SK-N-SH (cell line): Measurements from ENCODE around the gene MUC12. TPM values are rescaled to one million over a fixed set of nuclear protein-coding genes. Genes with fewer than 3 reads are reported as not detected.
"Not testable (repeated sequence)": the region's sequence is repeated elsewhere in the genome, so short reads cannot be mapped to it uniquely, and the experiment has no call there.

Experiments used
- CTCF ChIA-PET: fragments of 300-600, 350-600 bp; formaldehyde crosslinking; extraction: SDS; loops from one replicate; lab custom pipeline; 2021; lab: Yijun Ruan, JAX
- POLR2A ChIA-PET: fragments of 350-600 bp; sonication (Branson Sonifier 250); formaldehyde crosslinking; extraction: SDS; loops from one replicate; lab custom pipeline; 2020; ENCODE audit warnings: antibody characterized with exemption, inconsistent platforms; lab: Yijun Ruan, JAX
- DNase-seq: peaks from one replicate; pipeline ENCODE4 v3.0.0; 2012
- H2AFZ ChIP-seq: fragments of 200-600 bp; sonication (generic); 2 replicates; pipeline ENCODE4 v1.8.1; 2016; ENCODE audit warnings: antibody characterized with exemption, mild to moderate bottlenecking, low read depth
- H3F3A ChIP-seq: fragments of 200-600 bp; sonication (generic); replicated peaks from 2 replicates; pipeline ENCODE3; 2016; ENCODE audit warnings: antibody characterized with exemption, mild to moderate bottlenecking; ENCODE audit not compliant: insufficient read depth
- H3K27ac ChIP-seq, 2 experiments: fragments of 200-500 bp in 1 of 2; fragments of 200-600 bp in 1 of 2; sonication (Bioruptor generic) in 1 of 2; sonication (generic), shearing (Covaris generic) in 1 of 2; 2 replicates each; pipeline versions ENCODE4 v1.5.1 to v1.6.1; 2014 to 2016; ENCODE audit warnings: low read depth in 2 of 2, inconsistent platforms in 1 of 2, low read length in 1 of 2, mild to moderate bottlenecking in 1 of 2, mixed read lengths in 1 of 2
- H3K27me3 ChIP-seq: fragments of 200-600 bp; sonication (generic), shearing (Covaris generic); 2 replicates; pipeline ENCODE4 v1.6.1; 2016; ENCODE audit warnings: mixed run types; ENCODE audit not compliant: insufficient read depth
- H3K36me3 ChIP-seq, 2 experiments: fragments of 200-500 bp in 1 of 2; fragments of 200-600 bp in 1 of 2; sonication (Bioruptor generic) in 1 of 2; sonication (generic) in 1 of 2; replicated peaks in 1 of 2; 2 replicates each; pipeline versions ENCODE3 to v1.5.1; 2014 to 2016; ENCODE audit warnings: low read length in 1 of 2, mild to moderate bottlenecking in 1 of 2; ENCODE audit not compliant: insufficient read depth in 2 of 2, control insufficient read depth in 1 of 2
- H3K4me1 ChIP-seq, 2 experiments: fragments of 200-500 bp in 1 of 2; fragments of 200-600 bp in 1 of 2; sonication (Bioruptor generic) in 1 of 2; sonication (generic), shearing (Covaris generic) in 1 of 2; 2 replicates each; pipeline versions ENCODE4 v1.5.1 to v1.6.1; 2014 to 2016; ENCODE audit warnings: low read depth in 1 of 2, low read length in 1 of 2, mixed run types in 1 of 2; ENCODE audit not compliant: insufficient read depth in 2 of 2, control insufficient read depth in 1 of 2
- H3K4me2 ChIP-seq: fragments of 200-600 bp; sonication (generic), shearing (Covaris generic); 2 replicates; pipeline ENCODE4 v1.6.1; 2017; ENCODE audit warnings: mixed run types
- H3K4me3 ChIP-seq, 2 experiments: fragments of 200-500 bp in 1 of 2; fragments of 200-600 bp in 1 of 2; sonication (Bioruptor generic) in 1 of 2; sonication (generic), shearing (Covaris generic) in 1 of 2; 2 replicates each; pipeline versions ENCODE4 v1.5.1 to v1.8.1; 2014 to 2016; ENCODE audit warnings: low read depth in 2 of 2, inconsistent platforms in 1 of 2, low read length in 1 of 2, mild to moderate bottlenecking in 1 of 2, mixed read lengths in 1 of 2, moderate library complexity in 1 of 2
- H3K79me2 ChIP-seq: fragments of 200-600 bp; sonication (generic); 2 replicates; pipeline ENCODE4 v1.8.1; 2017; ENCODE audit warnings: mild to moderate bottlenecking; ENCODE audit not compliant: insufficient read depth
- H3K9ac ChIP-seq: fragments of 200-600 bp; sonication (generic); 2 replicates; pipeline ENCODE4 v1.6.1; 2017; ENCODE audit warnings: mixed run types
- H3K9me2 ChIP-seq: fragments of 200-600 bp; sonication (generic); 2 replicates; pipeline ENCODE4 v1.6.1; 2017; ENCODE audit warnings: mixed run types
- H3K9me3 ChIP-seq: fragments of 200-600 bp; sonication (generic); 2 replicates; pipeline ENCODE4 v1.6.1; 2017; ENCODE audit warnings: mixed run types, mild to moderate bottlenecking, moderate library complexity
- H4K20me1 ChIP-seq: fragments of 200-600 bp; sonication (generic); 2 replicates; pipeline ENCODE4 v1.6.1; 2017; ENCODE audit warnings: mild to moderate bottlenecking, mixed run types; ENCODE audit not compliant: insufficient read depth
- EZH2phosphoT487 ChIP-seq: fragments of 200-600 bp; sonication (generic); IDR thresholded peaks from 2 replicates; pipeline ENCODE4 v1.6.1; 2017; ENCODE audit warnings: low read depth, mixed run types, mild to moderate bottlenecking, antibody characterized with exemption, moderate library complexity, borderline replicate concordance
- GABPA ChIP-seq: IDR thresholded peaks from 2 replicates; pipeline ENCODE4 v1.4.0; 2012; ENCODE audit warnings: low read depth, mild to moderate bottlenecking
- NRF1 ChIP-seq: IDR thresholded peaks from 2 replicates; pipeline ENCODE4 v1.6.1; 2012; ENCODE audit warnings: low read depth, mild to moderate bottlenecking, low read length
- RXRA ChIP-seq: IDR thresholded peaks from 2 replicates; pipeline ENCODE4 v1.4.0; 2012; ENCODE audit warnings: low read depth, mild to moderate bottlenecking, borderline replicate concordance
- TAF1 ChIP-seq: IDR thresholded peaks from 2 replicates; pipeline ENCODE4 v1.6.1; 2012; ENCODE audit warnings: low read depth, mild to moderate bottlenecking, low read length, moderate library complexity, borderline replicate concordance
- WGBS: methylation state at CpG from one replicate; pipeline ENCODE4 v1.1.6; 2017; ENCODE audit warnings: low lambda C conversion rate; 5-methylcytosine and 5-hydroxymethylcytosine counted together
- polyA plus RNA-seq, 3 experiments: library from polyadenylated mRNA; depleted of rRNA; stranded (reverse); fragments of >200 nt; gene quantifications; 2 replicates each; pipeline ENCODE4 v1.2.3, GENCODE V29; 2012
- TF ChIP-seq, protein P1 (sequence below): IDR thresholded peaks from 2 replicates; pipeline ENCODE4 v1.6.1; 2012; ENCODE audit warnings: mild to moderate bottlenecking, low read depth, low read length, moderate library complexity
- TF ChIP-seq, protein P2 (sequence below): fragments of 200-600 bp; sonication (generic); IDR thresholded peaks from 2 replicates; pipeline ENCODE4 v1.6.1; 2017; ENCODE audit warnings: antibody characterized with exemption, mild to moderate bottlenecking, moderate library complexity
- TF ChIP-seq, protein P3 (sequence below): IDR thresholded peaks from 2 replicates; pipeline ENCODE4; 2012

The MUC12 gene
- polyA plus RNA-seq, 1 of the 3 experiments (the other 2 are of a cell fraction) = not detected

DNA sequence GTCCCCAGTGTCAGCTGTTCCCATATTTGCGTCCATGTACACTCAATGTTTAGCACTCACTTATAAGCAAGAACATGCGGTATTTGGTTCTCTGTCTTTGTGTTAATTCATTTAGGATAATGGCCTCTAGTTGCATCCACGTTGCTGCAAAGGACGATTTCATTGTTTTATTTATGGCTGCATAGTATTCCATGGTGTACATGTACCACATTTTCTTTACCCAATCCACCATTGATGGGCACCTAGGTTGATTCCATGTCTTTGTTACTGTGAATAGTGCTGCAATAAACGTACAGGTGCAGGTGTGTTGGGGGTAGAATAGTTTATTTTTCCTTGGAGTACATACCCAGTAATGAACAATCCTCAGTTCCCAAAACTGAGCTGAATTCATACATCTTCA lies 91.6 kb downstream of the MUC12 start:
- Histone ChIP-seq H3K9me2 (no peaks in the 10 kb centered on the region), H4K20me1 (no peaks in the 10 kb centered on the region), H3K27ac (no peak overlapping the region), H3K27me3 (peaks cover 87% of the 10 kb centered on the region), H3K9ac (no peak overlapping the region), H3K4me1 (no peaks in the 10 kb centered on the region), H3K79me2 (no peaks in the 10 kb centered on the region), H3K4me2 (no peak overlapping the region), H3K36me3 (no peaks in the 10 kb centered on the region), H3K4me3 (no peak overlapping the region), H3K9me3 (no peaks in the 10 kb centered on the region), H2AFZ (no peak overlapping the region), H3F3A (peaks cover 5% of the 10 kb centered on the region)
- TF ChIP-seq NRF1 (no peak), RXRA (no peak), TAF1 (no peak), EZH2phosphoT487 (no peak), GABPA (no peak)
- TF ChIP-seq, protein P1, sequence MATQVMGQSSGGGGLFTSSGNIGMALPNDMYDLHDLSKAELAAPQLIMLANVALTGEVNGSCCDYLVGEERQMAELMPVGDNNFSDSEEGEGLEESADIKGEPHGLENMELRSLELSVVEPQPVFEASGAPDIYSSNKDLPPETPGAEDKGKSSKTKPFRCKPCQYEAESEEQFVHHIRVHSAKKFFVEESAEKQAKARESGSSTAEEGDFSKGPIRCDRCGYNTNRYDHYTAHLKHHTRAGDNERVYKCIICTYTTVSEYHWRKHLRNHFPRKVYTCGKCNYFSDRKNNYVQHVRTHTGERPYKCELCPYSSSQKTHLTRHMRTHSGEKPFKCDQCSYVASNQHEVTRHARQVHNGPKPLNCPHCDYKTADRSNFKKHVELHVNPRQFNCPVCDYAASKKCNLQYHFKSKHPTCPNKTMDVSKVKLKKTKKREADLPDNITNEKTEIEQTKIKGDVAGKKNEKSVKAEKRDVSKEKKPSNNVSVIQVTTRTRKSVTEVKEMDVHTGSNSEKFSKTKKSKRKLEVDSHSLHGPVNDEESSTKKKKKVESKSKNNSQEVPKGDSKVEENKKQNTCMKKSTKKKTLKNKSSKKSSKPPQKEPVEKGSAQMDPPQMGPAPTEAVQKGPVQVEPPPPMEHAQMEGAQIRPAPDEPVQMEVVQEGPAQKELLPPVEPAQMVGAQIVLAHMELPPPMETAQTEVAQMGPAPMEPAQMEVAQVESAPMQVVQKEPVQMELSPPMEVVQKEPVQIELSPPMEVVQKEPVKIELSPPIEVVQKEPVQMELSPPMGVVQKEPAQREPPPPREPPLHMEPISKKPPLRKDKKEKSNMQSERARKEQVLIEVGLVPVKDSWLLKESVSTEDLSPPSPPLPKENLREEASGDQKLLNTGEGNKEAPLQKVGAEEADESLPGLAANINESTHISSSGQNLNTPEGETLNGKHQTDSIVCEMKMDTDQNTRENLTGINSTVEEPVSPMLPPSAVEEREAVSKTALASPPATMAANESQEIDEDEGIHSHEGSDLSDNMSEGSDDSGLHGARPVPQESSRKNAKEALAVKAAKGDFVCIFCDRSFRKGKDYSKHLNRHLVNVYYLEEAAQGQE = no peak
- TF ChIP-seq, protein P2, sequence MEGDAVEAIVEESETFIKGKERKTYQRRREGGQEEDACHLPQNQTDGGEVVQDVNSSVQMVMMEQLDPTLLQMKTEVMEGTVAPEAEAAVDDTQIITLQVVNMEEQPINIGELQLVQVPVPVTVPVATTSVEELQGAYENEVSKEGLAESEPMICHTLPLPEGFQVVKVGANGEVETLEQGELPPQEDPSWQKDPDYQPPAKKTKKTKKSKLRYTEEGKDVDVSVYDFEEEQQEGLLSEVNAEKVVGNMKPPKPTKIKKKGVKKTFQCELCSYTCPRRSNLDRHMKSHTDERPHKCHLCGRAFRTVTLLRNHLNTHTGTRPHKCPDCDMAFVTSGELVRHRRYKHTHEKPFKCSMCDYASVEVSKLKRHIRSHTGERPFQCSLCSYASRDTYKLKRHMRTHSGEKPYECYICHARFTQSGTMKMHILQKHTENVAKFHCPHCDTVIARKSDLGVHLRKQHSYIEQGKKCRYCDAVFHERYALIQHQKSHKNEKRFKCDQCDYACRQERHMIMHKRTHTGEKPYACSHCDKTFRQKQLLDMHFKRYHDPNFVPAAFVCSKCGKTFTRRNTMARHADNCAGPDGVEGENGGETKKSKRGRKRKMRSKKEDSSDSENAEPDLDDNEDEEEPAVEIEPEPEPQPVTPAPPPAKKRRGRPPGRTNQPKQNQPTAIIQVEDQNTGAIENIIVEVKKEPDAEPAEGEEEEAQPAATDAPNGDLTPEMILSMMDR = no peak
- TF ChIP-seq, protein P3, sequence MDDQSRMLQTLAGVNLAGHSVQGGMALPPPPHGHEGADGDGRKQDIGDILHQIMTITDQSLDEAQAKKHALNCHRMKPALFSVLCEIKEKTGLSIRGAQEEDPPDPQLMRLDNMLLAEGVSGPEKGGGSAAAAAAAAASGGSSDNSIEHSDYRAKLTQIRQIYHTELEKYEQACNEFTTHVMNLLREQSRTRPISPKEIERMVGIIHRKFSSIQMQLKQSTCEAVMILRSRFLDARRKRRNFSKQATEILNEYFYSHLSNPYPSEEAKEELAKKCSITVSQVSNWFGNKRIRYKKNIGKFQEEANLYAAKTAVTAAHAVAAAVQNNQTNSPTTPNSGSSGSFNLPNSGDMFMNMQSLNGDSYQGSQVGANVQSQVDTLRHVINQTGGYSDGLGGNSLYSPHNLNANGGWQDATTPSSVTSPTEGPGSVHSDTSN = no peak
- ChIA-PET POLR2A (no interaction called here), CTCF (interaction anchor here (0.6 to 3.2 kb wide), 9 partner anchors 8 to 167 kb away, joined by 3 to 19 read pairs (median 5); partner anchors contain the start of gene ACHE)
- no peak for DNase-seq
- 21% methylated on average over 5 of the region's 5 CpGs for WGBS

DNA sequence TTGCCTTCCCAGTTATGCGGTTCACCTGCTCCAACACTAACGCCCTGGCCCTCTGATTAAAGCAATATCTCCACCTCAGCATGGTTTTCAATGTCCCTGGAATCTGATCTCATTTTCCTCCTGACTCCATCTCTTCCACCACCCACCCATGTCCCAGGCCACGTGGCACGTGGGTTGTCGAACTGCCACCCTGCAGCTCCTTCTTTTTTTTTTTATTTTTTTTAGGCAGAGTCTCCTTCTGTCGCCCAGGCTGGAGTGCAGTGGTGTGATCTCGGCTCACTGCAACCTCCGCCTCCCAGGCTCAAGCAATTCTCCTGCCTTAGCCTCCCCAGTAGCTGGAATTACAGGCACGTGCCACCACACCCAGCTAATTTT lies 94.8 kb downstream of the MUC12 start:
- CTCF ChIA-PET = interaction anchor here (0.7 kb wide), 1 partner anchor 13 kb away, joined by 4 read pairs; no protein-coding TSS in a partner anchor
- WGBS = 30% methylated on average over 9 of the region's 9 CpGs

DNA sequence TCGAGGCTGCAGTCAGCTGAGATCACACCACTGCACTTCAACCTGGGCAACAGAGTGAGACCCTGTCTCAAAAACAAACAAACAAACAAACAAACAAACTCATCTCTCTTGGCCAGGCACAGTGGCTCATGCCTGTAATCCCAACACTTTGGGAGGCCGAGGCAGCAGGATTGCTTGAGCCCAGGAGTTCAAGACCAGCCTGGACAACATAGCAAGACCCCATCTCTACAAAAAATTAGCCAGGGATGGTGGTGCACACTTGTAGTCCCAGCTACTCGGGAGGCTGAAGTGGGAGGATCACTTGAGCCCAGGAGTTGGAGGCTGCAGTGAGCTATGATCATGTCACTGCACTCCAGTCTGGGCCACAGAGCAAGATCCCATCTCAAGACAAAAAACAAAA lies 95.8 kb downstream of the MUC12 start:
- H3K79me2 ChIP-seq, H3K36me3 ChIP-seq, H4K20me1 ChIP-seq, H3K4me2 ChIP-seq, POLR2A ChIA-PET, DNase-seq, H2AFZ ChIP-seq, H3K27ac ChIP-seq, H3K9me2 ChIP-seq, H3K4me3 ChIP-seq, H3K4me1 ChIP-seq, H3F3A ChIP-seq, H3K9ac ChIP-seq, H3K9me3 ChIP-seq: not testable (repeated sequence)
- peaks cover 69% of the 10 kb centered on the region for H3K27me3 ChIP-seq
- 2% methylated on average over 3 of the region's 3 CpGs for whole genome bisulfite sequencing
- CTCF ChIA-PET = interaction anchor here (1.2 to 2.8 kb wide), 4 partner anchors 12 to 179 kb away, joined by 3 to 25 read pairs (median 7); no protein-coding TSS in a partner anchor

More for the DNA sequence above, 94.8 kb downstream of the MUC12 start:
- DNase-seq, H3F3A ChIP-seq, H3K4me3 ChIP-seq, H3K4me1 ChIP-seq, H3K9me2 ChIP-seq, H3K9me3 ChIP-seq, H4K20me1 ChIP-seq, H3K27ac ChIP-seq, H2AFZ ChIP-seq, H3K9ac ChIP-seq, H3K36me3 ChIP-seq, H3K79me2 ChIP-seq, POLR2A ChIA-PET, H3K4me2 ChIP-seq: not testable (repeated sequence)
- H3K27me3 ChIP-seq = peaks cover 75% of the 10 kb centered on the region
